GM18951 (cell line): Measurements from ENCODE around the gene MCF2L.

ENCODE experiments used
- POLR2A ChIP-seq: IDR thresholded peaks from 4 replicates; pipeline ENCODE4 v1.6.1; 2011; ENCODE audit warnings: mild to moderate bottlenecking; ENCODE audit not compliant: insufficient read length, insufficient read depth; ENCODE audit errors: extremely low read depth
- in situ Hi-C: fragments of 300-500 bp; cut with MboI; formaldehyde crosslinking; loops from one replicate; pipeline ENCODE4 v1.12.0; 2022; ENCODE audit warnings: low sequenced_read_pairs, mixed read lengths, inconsistent platforms; ENCODE audit not compliant: unreplicated experiment

The MCF2L gene

DNA sequence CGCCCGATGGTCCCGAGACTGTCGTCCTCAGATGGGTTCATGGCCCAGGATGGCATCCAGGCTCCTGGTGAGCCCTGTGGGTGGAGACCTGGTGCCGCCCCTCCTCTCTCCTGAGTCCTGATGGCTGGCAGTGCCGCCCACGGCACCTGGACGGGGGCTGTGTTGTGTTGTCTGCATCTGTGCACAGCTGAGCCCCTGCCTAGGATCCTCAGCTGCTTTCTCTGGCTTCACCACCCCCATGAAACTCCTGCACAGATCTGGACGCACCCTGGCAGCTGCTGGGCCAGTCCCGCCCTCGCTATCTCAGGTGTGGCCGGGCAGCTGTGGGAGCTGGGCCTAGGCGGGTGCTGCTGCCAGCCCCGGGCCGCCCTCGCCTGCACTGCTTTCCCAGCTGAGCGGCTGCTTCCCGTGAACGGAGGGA, 27.7 kb downstream of the MCF2L start:
- no peak for TF ChIP-seq POLR2A
- in situ Hi-C loops = no loop called here

DNA sequence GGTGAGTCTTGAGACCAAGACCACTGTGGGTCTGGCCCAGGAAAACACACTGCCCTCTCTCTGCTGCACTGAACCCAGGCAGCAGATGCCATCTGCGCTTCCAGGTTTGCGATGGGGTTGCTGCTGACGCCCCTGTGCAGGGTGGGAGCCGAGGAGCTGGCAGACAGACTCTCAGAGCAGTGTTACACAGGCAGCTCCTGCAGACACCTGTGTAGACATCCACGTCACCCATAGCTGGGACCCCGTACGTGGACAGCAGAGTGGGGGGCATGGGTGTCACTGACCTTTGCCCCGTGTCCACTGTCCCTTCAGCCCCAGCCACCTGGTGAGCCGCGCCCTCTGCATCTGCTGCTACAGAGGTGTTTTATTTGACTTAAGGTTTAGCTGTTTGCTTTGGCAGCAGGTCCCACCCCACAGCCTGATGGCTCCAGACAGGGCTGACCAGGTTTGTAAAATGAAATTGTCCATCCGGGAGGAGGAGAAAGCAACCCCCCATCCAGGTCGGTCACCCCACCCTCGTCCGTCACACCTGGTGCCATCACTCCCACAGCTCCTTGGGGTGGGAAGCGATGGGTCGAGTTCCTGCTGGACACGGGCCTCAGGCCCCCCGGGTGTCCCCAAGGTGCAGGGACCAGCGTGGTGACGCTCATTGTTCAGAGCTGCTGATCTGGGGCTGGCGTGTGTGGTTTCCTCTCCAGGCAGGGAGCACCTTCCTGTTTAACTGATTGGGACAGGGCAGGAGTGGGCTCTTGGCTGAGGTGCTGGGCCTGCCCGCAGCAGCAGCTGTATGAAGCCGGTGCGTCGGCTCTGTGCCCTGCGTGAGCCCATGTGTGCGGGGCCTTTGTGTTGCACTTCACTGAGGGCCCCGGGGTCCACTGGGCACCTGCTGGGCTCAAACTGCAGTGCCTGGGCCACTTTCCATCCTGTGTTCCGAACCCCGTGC, 28.4 kb downstream of the MCF2L start:
- TF ChIP-seq POLR2A = no peak
- in situ Hi-C loops = no loop called here

DNA sequence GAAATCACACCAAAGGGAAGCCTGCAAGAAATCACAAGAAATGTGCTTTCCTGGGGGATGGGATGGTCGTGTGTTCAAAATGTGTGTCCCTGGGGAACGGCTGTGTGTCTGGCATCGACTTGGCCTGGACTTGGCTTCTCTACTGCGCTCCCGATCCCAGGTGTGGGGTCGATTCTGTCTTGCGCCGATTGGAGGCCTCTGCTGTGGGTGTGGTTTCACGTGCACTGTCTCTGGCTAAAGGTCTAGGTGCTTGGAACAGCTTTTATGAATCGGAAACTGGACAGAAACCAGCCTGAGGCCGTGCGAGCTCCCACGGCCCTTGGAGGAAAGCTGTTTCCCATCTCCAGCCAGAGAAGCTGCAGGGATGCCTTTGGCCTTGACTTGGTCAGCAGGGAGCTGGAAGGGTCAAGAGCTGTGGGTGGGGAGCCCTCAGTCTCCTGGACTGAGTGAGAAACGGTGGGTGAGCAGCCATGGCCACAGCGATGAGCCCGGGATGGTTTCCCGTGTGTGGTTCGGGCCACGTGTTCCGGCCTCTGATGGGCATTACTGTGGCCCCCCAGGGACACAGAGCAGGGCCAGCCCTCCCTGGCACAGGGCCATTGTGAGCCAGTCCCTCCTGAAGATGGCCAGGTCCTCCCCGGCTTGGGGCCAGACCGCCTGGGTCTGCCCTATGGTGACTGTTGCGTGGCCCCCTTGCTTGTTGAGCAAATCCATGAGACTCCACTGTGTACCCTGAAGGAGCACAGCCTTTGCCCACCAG, 29.7 kb downstream of the MCF2L start:
- in situ Hi-C loops = no loop called here
- TF ChIP-seq POLR2A = no peak

DNA sequence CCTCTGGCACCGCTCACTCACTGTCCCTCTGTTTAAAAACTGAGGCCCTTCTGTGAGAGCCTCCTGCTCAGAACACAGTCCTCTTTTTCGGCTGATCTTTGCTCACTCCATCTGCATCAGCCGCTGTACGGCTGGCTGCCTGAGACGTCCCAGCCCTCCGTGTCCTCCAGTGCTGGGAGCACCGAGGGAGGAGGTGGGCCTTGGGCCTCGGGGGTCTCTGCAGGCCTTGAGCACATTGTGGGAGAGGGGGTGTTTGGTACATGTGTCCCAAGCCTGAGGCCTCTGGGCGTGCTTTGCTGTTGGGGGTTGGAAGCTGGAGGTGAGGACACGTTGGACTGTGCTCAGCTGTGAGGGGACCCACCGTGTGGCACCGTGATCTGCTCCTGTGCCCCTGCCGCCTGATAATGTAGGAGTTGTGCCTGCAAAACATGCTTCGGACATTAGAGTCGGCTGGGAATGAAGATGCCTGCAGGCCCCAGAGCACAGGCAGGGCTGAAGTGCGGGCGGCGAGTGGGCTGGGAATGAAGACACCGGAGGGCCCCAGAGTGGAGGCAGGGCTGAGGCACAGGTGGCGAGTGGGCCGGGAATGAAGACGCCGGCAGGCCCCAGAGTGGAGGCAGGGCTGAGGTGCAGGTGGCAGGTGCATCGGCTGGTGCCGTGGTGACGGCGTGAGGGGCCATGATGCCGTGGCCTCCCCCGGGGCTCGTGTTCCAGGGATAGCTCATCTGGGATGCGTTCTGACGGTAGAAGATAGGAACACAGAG, 30.6 kb downstream of the MCF2L start:
- TF ChIP-seq POLR2A = no peak
- in situ Hi-C loops = no loop called here

DNA sequence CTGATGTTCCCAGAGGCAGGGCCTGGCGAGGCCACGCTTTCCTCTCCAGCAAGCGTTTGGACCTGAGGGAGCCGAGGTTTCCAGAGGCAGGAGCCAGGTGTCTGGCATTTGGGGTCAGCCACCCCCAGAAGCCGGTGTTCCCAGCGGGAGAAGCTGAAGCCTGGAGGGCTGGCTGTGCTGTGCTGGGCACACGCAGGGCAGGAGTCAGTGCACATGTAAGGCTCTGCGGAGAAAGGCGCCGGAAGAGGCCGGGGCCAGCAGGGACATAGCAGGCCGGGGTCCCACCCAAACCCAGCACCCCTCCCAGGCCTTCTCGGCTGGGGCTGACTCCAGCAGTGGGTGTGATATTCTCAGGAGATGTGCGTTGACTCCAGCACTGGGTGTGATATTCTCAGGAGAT, 31.6 kb downstream of the MCF2L start:
- in situ Hi-C loops = no loop called here
- no peak for TF ChIP-seq POLR2A

DNA sequence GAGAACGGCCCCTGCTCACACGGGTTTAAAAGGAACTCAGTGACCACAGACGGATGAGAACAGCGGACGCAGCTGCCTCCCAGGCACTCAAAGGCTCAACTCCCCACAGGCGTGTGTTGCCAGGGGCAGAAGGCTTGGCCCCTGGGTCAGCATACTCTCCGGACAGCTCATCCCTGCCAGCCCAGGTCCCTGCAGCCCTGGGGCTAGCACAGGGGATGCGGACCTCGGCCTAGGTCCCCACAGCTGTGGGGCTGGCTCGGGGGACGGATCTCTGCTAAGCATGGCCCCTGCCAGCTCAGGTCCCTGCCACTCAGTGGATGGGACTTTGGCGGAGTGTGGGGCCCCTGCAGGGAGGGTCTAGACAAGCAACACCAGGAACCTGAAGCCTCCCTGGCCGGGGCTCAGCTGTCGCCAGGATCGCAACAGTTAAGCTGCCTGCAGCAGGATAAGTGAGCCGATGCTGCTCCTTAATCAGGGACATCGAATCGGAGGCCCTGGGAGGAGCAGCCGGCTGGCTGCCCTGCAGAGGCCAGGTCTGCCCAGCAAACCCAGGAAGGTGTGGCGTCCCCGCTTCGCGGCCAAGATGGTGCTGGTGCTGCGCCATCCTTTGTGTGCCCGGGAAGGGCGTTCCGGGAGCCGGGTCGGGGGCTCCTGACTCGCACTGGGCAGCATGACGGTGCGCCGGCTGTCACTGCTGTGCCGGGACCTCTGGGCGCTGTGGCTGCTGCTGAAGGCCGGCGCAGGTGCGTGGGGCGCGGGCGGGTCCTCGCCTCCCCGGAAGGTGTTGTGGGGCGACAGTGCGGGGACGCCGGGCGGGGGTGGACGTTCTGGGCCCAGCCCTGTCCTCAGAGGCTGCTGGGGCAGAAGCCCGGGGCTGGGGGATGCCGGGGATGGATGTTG, 32.5 kb downstream of the MCF2L start:
- no peak for TF ChIP-seq POLR2A
- in situ Hi-C loops = no loop called here

DNA sequence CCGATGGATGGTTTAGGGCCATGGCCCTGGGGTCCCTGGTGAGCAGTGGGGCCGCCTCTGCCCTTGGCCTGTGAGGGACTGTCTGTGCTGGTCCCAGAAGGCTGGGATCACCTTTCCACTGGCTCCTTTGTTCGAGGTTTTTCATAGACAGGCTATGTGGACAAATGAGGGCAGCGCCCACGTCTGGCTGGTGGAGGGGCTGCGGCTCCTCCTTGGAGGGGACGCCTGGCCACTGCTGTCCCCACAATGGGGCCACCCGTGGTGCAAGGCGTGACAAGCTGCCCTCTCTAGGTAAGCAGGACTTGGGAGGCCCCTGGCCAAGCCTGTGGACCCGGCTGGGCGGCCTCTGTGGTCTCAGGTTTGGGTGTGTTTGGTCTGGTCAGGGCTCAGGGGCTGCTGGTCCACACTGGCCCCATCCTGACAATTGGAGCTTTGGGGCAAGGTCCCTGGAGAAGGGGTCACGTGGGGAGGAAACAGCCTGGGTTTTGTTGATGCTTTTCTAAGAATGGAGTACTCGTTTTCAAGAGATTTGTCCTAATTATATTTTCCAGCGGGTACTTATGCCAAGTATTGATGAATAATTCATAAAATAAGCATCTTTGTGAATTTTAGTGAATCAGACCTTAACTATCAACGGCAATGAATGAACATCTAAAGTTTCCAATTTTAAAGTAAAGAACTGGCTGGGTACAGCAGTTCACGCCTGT, 33.3 kb downstream of the MCF2L start:
- no peak for TF ChIP-seq POLR2A
- in situ Hi-C loops = no loop called here

DNA sequence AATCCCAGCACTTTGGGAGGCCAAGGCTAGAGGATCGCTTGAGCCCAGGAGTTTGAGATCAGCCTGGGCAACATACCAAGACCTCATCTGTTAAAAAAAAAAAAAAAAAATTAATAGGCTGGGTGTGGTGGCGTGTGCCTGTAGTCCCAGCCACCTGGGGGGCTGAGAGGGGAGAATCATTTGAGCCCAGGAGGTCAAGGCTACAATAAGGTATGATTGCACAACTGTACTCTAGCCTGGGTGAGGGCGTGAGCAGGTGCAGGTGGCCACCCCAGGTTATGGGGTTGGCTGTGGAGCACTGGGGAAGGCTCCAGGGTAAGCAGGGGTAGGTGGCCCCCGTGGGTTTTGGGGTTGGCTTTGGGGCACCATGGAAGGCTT, 33.9 kb downstream of the MCF2L start:
- in situ Hi-C loops = no loop called here
- TF ChIP-seq POLR2A = no peak

DNA sequence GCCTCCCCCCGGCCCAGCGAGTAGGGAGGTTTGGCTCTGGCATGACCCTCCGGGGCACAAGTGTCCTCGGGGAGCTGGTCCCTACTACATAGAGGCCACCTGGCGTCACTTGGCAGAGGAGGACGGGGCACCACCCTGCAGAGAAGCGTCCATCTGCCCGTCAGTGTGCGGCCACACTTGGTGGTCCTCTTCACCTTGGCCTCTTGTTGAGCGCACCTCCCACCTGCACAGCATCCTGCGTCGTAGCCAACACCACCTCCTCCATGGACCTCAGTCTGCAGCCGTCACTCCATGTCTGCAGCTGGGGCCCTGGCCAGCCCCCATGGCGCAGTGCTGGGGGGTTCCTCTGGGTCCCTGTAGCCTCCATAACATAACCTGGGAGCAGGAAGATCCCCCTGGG, 35.1 kb downstream of the MCF2L start:
- in situ Hi-C loops = no loop called here
- no peak for TF ChIP-seq POLR2A

DNA sequence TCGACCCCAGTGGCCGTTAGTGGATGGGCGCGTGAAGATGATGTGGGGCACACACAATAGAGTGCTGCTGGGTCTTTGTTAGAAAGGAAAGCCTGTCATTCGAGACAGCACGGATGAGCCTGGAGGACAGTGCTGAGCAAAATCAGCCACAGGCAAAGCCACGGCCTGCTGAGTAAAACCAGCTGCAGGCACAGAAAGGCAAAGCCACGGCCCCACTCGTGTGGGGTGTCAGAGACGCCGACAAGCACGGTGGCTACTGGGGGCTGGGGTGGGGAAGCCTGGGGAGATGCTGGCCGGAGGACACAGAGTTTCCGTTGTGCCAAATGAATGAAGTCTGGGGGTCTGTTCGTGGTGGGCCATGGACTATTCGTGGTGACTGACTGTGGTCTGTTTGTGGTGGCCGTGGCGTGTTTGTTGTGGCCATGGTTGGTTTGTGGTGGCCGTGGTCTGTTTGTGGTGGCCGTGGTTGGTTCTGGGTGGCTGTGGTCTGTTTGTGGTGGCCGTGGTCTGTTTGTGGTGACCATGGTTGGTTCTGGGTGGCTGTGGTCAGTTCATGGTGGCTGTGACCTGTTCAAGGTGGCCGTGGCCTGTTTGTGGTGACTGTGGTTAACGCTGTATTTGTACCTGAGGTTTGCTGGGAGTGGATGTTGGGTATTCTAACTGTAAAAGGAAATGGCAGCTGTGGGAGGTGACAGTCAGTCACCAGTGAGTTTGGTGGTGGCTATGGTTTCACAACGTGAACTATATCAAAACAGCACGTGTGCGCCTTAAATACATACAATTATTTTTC, 36.3 kb downstream of the MCF2L start:
- in situ Hi-C loops = no loop called here
- no peak for TF ChIP-seq POLR2A

DNA sequence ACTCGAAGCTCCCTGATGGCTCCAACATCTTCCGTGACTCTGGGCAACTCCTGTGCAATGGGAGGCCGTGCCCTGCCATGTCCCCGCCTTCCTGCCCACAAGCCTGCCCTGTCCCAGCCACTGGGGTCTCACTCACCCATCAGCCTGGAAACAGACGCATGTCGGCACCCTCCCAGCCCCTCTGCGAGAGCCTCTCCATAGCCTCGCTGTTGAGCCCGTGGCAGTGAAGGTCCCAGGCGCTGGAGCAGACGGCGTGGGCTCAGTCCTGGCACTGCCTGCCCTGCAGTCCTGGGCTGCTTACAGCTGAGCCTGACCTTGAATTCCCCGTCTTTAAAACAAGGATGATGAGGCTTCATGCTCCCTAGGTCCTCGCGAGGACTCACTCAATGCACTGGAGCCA, 37.0 kb downstream of the MCF2L start:
- in situ Hi-C loops = no loop called here
- TF ChIP-seq POLR2A = no peak

DNA sequence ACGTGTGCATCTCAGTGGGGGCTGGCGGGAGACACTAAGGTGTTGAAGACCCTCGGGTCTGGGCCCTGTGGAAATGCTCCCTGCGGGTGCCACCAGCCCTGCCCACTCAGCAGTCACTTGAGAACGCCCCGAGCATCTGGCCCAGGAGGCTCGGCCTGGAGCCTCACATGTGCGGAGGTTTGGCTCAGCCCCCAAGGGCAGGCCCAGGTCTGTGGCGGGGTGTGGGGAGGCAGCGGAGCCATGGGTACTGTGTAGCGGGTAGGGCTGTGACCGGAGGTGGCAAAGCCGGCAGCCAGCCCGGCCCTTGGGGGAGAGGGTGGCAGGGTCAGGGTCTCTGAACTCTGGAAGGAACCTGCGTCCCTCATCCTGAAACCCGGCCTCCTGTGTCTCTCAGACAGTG, 37.6 kb downstream of the MCF2L start:
- TF ChIP-seq POLR2A = no peak
- in situ Hi-C loops = no loop called here
